ENCODE data around the gene CTSD.

Gene CTSD

GRCh38 chr11:1728301-1728700 lies 35.4 kb downstream of the CTSD start:
- Histone ChIP-seq H3K9me3 (ENCODE audit: insufficient read depth, low read depth, low read length) (no peaks in the 10 kb centered on the region), H3K9ac (ENCODE audit: low read depth, low read length) (no peak overlapping the region), H3K27ac (ENCODE audit: low read length) (no peak overlapping the region), H3K36me3 (ENCODE audit: insufficient read depth, low read depth, low read length) (no peaks in the 10 kb centered on the region), H3K27me3 (ENCODE audit: insufficient read depth, low read length) (peaks cover under 1% of the 10 kb centered on the region; the same call in 1 of the 2 replicates), H3K4me1 (ENCODE audit: insufficient read depth, low read length) (no peaks in the 10 kb centered on the region), H3K4me3 (ENCODE audit: low read length) (no peak overlapping the region)

- H3K36me3 ChIP-seq (ENCODE audit: insufficient read depth, low read depth, low read length) = no peaks in the 10 kb centered on the region
- H3K27me3 ChIP-seq (ENCODE audit: insufficient read depth, low read length) = no peaks in the 10 kb centered on the region; the same call in 1 of the 2 replicates
- no peak overlapping the region for H3K9ac ChIP-seq (ENCODE audit: low read depth, low read length)
- H3K4me1 ChIP-seq (ENCODE audit: insufficient read depth, low read length) = no peaks in the 10 kb centered on the region
- no peak overlapping the region for H3K4me3 ChIP-seq (ENCODE audit: low read length)
- no peak overlapping the region for H3K27ac ChIP-seq (ENCODE audit: low read length)
- no peaks in the 10 kb centered on the region for H3K9me3 ChIP-seq (ENCODE audit: insufficient read depth, low read depth, low read length)
These were observed 35.9 kb downstream of the CTSD start for GRCh38 chr11:1727861-1728260.

GRCh38 chr11:1727096-1727690 lies 36.5 kb downstream of the CTSD start:
- H3K36me3 ChIP-seq (ENCODE audit: insufficient read depth, low read depth, low read length) = no peaks in the 10 kb centered on the region
- H3K9me3 ChIP-seq (ENCODE audit: insufficient read depth, low read depth, low read length) = no peaks in the 10 kb centered on the region
- no peak overlapping the region for H3K4me3 ChIP-seq (ENCODE audit: low read length)
- no peaks in the 10 kb centered on the region for H3K4me1 ChIP-seq (ENCODE audit: insufficient read depth, low read length)
- no peak overlapping the region for H3K27ac ChIP-seq (ENCODE audit: low read length)
- no peaks in the 10 kb centered on the region; the same call in 1 of the 2 replicates for H3K27me3 ChIP-seq (ENCODE audit: insufficient read depth, low read length)
- H3K9ac ChIP-seq (ENCODE audit: low read depth, low read length) = no peak overlapping the region

GRCh38 chr11:1719781-1720180 lies 43.9 kb downstream of the CTSD start:
- Histone ChIP-seq H3K9ac (ENCODE audit: low read depth, low read length) (no peak overlapping the region), H3K4me1 (ENCODE audit: insufficient read depth, low read length) (no peaks in the 10 kb centered on the region), H3K4me3 (ENCODE audit: low read length) (no peak overlapping the region), H3K27me3 (ENCODE audit: insufficient read depth, low read length) (no peaks in the 10 kb centered on the region), H3K36me3 (ENCODE audit: insufficient read depth, low read depth, low read length) (no peaks in the 10 kb centered on the region), H3K9me3 (ENCODE audit: insufficient read depth, low read depth, low read length) (no peaks in the 10 kb centered on the region), H3K27ac (ENCODE audit: low read length) (no peak overlapping the region)

- Histone ChIP-seq H3K27me3 (ENCODE audit: insufficient read depth, low read length) (no peaks in the 10 kb centered on the region), H3K4me3 (ENCODE audit: low read length) (no peak overlapping the region), H3K36me3 (ENCODE audit: insufficient read depth, low read depth, low read length) (no peaks in the 10 kb centered on the region), H3K9ac (ENCODE audit: low read depth, low read length) (no peak overlapping the region), H3K27ac (ENCODE audit: low read length) (no peak overlapping the region), H3K9me3 (ENCODE audit: insufficient read depth, low read depth, low read length) (no peaks in the 10 kb centered on the region), H3K4me1 (ENCODE audit: insufficient read depth, low read length) (no peaks in the 10 kb centered on the region)
These were observed 45.4 kb downstream of the CTSD start for GRCh38 chr11:1718326-1718725.

- Histone ChIP-seq H3K9ac (ENCODE audit: low read depth, low read length) (no peak overlapping the region), H3K36me3 (ENCODE audit: insufficient read depth, low read depth, low read length) (no peaks in the 10 kb centered on the region), H3K4me1 (ENCODE audit: insufficient read depth, low read length) (no peaks in the 10 kb centered on the region)
These were observed 46.0 kb downstream of the CTSD start for GRCh38 chr11:1717745-1718144.

GRCh38 chr11:1714908-1715885 lies 48.5 kb downstream of the CTSD start:
- peaks cover 4% of the 10 kb centered on the region; the same call in 1 of the 2 replicates for H3K27me3 ChIP-seq (ENCODE audit: insufficient read depth, low read length)
- H3K4me3 ChIP-seq (ENCODE audit: low read length) = no peak overlapping the region
- no peaks in the 10 kb centered on the region for H3K4me1 ChIP-seq (ENCODE audit: insufficient read depth, low read length)
- H3K9me3 ChIP-seq (ENCODE audit: insufficient read depth, low read depth, low read length) = no peaks in the 10 kb centered on the region
- no peak overlapping the region; the same call in 1 of the 2 replicates for H3K9ac ChIP-seq (ENCODE audit: low read depth, low read length)
- H3K36me3 ChIP-seq (ENCODE audit: insufficient read depth, low read depth, low read length) = no peaks in the 10 kb centered on the region
- no peak overlapping the region for H3K27ac ChIP-seq (ENCODE audit: low read length)

More at GRCh38 chr11:1717745-1718144, 46.0 kb downstream of the CTSD start:
- H3K27me3 ChIP-seq (ENCODE audit: insufficient read depth, low read length) = no peaks in the 10 kb centered on the region
- H3K27ac ChIP-seq (ENCODE audit: low read length) = no peak overlapping the region
- no peak overlapping the region for H3K4me3 ChIP-seq (ENCODE audit: low read length)
- no peaks in the 10 kb centered on the region for H3K9me3 ChIP-seq (ENCODE audit: insufficient read depth, low read depth, low read length)

- Histone ChIP-seq H3K36me3 (ENCODE audit: insufficient read depth, low read depth, low read length) (no peaks in the 10 kb centered on the region), H3K9ac (ENCODE audit: low read depth, low read length) (no peak overlapping the region), H3K9me3 (ENCODE audit: insufficient read depth, low read depth, low read length) (peaks cover 6% of the 10 kb centered on the region; the same call in 1 of the 2 replicates), H3K4me3 (ENCODE audit: low read length) (no peak overlapping the region), H3K4me1 (ENCODE audit: insufficient read depth, low read length) (no peaks in the 10 kb centered on the region), H3K27me3 (ENCODE audit: insufficient read depth, low read length) (peaks cover 15% of the 10 kb centered on the region), H3K27ac (ENCODE audit: low read length) (no peak overlapping the region)
These were observed 55.0 kb downstream of the CTSD start for GRCh38 chr11:1708716-1709115.

GRCh38 chr11:1707751-1708150 lies 56.0 kb downstream of the CTSD start:
- Histone ChIP-seq H3K27me3 (ENCODE audit: insufficient read depth, low read length) (peaks cover 15% of the 10 kb centered on the region), H3K27ac (ENCODE audit: low read length) (no peak overlapping the region), H3K4me1 (ENCODE audit: insufficient read depth, low read length) (no peaks in the 10 kb centered on the region), H3K4me3 (ENCODE audit: low read length) (no peak overlapping the region), H3K36me3 (ENCODE audit: insufficient read depth, low read depth, low read length) (no peaks in the 10 kb centered on the region), H3K9ac (ENCODE audit: low read depth, low read length) (no peak overlapping the region), H3K9me3 (ENCODE audit: insufficient read depth, low read depth, low read length) (peaks cover 6% of the 10 kb centered on the region; the same call in 1 of the 2 replicates)

- Histone ChIP-seq H3K36me3 (ENCODE audit: insufficient read depth, low read depth, low read length) (no peaks in the 10 kb centered on the region), H3K4me3 (ENCODE audit: low read length) (no peak overlapping the region), H3K27me3 (ENCODE audit: insufficient read depth, low read length) (peaks cover 15% of the 10 kb centered on the region), H3K9ac (ENCODE audit: low read depth, low read length) (no peak overlapping the region), H3K9me3 (ENCODE audit: insufficient read depth, low read depth, low read length) (peaks cover 9% of the 10 kb centered on the region; the same call in 1 of the 2 replicates), H3K4me1 (ENCODE audit: insufficient read depth, low read length) (no peaks in the 10 kb centered on the region), H3K27ac (ENCODE audit: low read length) (no peak overlapping the region)
These were observed 56.9 kb downstream of the CTSD start for GRCh38 chr11:1706634-1707400.

Data from iPS-20b (cell line).